GM21390 (cell line): Measurements from ENCODE around the gene ZCCHC17.

ENCODE experiments used
- ATAC-seq: cut with Tn5 transposase; IDR thresholded peaks from one replicate; pipeline ENCODE4 v1.9.1; 2021; ENCODE audit not compliant: unreplicated experiment

ZCCHC17 gene

DNA sequence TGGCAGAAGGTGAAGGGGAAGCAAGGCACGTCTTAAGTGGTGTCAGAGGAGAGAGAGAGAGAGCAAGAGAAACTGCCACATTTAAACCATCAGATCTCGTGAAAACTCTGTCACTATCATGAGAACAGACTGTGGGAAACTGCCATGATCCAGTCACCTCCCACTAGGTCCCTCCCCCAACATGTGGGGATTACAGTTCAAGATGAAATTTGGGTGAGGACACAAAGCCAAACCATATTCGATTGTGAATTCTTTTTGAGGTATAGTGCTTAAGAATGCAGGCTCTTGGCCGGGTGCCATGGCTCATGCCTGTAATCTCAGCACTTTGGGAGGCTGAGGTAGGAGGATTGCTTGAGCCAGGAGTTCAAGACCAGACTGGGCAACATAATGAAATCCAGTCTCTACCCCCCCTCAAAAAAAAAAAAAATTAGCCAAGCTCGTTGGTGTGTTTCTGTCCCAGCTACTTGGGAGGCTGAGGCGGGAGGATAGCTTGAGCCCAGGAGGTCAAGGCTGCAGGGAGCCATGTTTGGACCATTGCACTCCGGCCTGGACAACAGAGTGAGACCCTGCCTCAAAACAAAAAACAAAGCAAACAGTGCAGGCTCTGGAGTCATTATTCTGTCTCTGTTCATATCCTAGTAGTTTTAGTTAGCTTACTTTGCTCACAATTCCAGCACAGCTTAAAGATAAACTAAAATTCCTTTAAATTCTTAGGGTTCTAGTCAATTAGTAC is 6.0 kb downstream of the ZCCHC17 start:
- ATAC-seq: no peak

DNA sequence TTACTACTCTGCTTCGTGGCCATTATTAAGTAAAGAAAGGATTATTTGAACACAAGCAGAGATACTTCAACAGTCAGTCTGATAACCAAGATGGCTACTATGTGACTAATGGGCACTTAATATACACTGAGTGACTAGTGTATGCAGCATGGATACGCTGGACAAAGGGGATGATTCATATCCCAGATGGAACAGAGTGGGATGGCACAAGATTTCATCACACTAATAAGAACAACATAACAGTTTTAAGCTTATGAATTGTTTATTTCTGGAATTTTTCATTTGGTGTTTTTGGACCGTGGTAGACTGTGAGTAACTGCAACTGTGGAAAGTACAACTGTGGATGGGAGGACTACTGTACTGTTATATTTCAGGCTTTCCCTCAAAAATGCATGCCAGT is 9.4 kb downstream of the ZCCHC17 start:
- ATAC-seq: no peak

DNA sequence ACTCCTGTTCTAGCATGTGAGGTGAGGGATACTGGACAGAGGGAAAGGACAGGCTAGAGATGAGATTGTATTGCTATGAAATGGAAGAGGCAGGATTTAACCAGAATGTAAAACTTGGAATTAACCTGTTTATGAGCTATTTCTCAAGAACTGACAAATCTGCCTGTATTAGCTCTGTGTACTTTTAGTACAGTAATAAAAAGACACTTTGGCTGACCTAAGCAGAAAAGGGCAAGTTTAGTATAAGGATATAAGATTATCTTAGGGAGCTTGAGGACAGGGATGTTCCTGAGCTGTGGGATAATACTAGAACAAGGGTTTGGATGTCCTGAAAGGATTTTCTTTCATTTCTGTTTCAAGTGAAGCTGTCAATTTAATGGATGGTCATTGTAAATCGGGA is 11.2 kb downstream of the ZCCHC17 start:
- no peak for ATAC-seq

DNA sequence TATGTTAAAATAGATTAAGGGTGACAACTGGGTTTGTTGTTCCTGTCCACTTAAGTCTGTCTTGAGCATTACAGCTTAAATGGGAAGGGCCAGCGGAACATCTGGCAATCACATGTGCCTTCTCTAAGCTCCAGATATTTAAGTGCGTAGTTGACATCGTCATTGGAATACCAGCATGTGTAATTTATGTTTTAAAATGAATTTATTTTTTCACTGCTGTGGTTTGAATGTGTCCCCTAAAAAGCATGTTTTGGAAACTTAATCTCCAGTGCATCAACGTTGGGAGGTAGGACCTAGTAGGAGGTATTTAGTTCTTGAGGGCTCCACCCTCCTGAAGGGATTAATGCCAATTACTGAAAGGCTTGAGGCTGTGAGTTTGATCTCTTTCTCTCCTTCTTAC is 13.4 kb downstream of the ZCCHC17 start:
- no peak for ATAC-seq

DNA sequence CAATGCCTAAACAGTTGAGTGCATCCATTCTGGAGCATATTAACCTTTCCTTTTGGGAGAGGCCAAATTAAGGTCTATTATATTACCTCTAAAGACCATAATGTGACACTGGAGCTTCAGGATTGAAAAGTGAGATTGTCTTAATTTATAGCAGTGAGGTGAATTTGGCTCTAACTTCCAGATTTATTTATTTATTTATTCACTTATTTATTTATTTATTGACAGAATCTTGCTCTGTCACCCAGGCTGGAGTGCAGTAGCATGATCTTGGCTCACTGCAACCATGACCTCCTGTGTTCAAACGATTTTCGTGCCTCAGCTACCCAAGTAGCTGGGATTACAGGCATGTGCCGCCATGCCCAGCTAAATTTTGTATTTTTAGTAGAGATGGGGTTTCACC is 19.1 kb downstream of the ZCCHC17 start:
- ATAC-seq: no peak

DNA sequence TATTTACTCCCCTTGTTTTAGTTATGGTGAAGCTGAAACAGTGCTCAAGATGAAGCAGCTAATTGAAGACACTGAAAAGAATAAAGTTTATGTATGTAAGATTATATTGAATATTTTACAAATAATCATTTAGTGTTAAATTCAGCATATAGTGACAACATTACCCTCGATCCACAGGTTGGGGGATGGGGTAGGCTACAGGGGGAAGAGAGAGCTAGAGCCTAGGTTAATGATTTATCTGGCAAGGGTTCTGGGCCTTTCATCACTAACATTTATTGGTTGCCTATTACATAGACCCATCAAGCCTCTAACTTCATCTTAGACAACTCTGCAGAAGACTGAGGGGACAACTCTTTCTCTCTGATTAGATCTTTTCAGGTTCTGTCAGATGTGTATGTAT is 21.3 kb downstream of the ZCCHC17 start:
- ATAC-seq: no peak

DNA sequence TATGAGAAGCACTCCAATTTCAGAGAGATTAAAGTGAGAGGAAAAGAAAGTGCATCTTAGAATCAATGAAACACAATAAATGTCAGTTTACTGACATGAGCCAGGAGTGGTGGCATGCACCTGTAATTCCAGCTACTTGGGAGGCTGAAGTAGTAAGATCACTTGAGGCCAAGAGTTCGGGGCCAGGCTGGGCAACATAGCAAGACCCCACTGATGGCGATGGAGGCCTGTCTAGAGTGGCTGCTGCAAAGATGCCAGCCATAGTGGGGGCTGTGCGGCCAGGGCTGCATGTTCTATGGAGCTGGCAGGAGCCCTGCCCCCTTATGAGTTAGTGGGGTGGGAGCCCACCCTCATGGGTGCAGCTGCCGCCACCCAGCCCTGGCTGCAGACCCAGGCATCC is 27.3 kb downstream of the ZCCHC17 start:
- no peak for ATAC-seq

DNA sequence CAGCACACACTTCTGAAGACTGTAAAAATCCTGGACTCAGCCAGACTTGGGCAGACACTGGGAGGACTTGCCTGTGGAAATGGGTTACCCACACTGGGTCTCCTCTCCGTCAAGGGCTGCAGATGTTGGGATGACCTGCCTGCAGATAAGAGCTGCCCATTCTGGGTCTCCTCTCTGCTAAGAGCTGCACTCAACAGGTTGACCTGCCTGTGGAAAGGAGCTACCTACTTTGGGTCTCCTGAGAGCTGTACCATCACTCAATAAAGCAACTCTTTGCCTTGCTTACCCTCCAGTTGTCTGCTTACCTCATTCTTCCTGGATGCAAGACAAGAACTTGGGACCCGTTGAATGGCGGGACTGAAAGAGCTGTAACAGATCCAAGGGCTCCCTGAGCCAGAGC is 28.2 kb downstream of the ZCCHC17 start:
- no peak for ATAC-seq

DNA sequence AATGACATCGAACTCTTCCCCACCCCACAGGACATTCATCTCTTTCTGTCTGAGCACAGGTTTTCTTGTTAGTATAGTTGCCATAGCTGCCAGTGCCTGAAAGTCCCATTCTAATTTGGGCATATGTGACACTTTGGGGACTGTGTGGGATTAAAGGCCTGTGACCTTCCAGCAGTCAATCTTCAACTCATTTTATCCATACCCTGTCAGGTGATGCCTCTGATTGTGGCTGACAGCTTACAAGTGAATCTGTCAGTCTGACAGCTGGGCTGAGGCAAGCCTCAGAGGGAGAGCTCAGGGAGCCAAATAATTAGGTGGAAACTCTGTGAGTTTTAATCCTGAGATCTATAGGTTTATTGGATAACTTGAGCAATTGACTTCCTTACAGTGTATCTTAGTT is 29.6 kb downstream of the ZCCHC17 start:
- no peak for ATAC-seq

DNA sequence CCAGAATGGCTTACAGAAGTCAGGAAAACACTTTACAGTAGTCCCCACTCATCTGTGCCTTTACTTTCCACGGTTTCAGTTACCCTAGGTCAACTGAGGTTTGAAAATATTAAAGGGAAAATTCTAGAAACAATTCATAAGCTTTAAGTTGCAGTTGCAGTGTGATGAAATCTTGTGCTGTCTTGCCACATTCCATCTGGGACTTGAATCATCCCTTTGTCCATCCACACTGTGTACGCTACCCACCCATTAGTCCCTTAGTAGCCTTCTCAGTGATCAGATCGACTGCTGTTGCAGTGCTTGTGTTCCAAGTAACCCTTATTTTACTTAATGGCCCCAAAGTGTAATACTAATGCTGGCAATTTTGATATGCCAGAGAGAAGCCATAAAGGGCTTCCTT is 30.5 kb downstream of the ZCCHC17 start:
- no peak for ATAC-seq

DNA sequence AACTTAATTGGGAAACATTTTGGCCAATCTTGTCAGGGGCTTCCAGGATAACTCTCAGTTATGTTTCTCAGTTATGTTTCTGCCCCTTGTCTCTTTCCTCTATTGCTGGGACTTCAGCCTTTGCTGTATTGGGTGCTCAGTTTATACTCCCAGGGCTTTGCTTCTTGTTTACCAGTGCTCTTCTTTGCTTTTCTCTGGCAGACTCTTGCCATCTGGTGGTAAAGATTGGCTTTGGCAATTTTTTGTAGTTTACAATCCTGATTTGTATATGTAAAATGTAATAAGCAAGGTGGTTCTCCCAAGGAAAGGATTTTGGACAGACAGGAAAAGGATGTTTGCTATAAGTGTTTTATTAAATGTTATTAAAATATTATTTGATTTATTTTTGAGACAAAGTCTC is 38.2 kb downstream of the ZCCHC17 start:
- ATAC-seq: no peak

DNA sequence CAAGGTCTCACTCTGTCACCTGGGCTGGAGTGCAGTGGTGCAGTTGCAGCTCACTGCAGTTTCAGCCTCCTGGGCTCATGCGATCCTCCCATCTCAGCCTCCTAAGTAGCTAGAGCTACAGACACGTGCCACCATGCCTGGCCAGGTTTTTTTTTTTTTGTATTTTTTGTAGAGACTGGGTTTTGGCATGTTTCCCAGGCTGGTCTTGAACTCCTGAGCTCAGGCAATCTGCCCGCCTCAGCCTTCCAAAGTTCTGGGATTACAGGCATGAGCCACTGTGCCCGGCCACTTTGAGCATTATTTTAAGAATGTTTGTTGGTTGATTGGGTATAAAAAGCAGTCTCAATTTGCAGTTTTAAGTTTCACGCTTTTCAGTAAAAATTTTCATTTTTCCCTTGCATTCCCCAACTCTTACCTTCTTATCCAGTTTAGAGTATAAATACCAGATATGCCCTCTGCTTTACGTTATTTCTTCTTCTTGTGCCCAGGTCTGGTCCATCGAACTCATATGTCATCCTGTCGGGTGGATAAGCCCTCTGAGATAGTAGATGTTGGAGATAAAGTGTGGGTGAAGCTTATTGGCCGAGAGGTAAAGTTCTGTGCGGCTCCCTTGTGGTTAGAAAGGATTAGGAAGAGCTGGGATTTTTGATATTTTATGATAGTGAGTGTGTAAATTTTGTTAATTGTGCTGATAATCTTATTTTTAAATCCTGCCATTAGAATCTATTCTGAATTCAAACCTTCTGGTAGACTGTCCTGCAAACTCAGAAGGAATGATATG is 40.0 kb downstream of the ZCCHC17 start:
- no peak for ATAC-seq

DNA sequence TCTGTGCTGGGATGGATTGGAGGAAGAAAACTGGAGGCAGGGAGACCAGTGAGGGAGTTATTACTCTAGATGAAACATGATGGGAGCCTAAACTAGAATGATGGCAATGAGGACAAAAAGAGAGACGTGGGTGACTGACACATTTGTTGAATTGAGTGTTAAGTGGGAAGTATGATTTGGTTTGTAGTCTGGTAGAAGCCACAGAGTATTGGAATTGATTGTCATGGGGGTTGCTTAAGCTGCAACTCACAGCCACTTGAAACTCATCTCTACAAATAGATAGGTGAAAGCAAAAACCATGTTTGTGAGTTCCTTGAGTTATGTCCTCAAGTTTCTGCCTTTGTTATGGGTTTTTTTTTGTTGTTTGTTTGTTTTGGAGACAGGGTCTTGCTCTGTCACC is 47.7 kb downstream of the ZCCHC17 start:
- ATAC-seq: no peak

DNA sequence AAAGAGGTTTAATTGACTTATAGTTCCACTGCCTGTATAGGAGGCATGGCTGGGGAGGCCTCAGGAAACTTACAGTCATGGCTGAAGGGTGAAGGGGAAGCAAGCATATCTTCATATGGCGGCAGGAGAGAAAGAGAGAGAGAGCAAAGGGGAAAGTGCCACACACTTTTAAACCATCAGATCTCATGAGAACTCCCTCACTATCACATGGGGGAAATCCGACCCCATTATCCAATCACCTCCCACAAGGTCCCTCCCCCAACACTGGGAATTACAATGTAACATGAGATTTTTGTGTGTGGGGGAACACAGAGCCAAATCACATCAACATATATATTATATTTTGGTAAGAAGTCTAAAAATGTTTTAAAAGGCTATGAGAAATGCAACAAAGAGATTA is 48.8 kb downstream of the ZCCHC17 start:
- no peak for ATAC-seq

DNA sequence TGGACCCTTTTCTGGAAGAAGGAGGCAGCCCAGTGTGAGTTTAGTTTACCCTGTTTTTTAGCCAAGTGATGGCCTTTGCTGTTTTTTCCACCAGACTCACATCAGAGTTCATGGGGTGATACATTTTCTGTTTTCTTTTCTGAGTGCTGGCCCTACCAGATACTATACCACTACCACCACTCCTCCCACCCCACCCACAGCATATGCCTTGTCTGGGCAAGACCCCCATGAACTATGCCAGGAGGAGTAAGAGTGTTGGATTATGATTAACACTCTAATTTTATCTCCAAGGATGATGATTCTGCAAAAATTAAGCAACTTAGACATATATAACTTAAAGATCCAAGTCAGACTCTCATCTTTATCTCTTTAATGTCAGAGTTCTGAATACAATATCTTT is 50.0 kb downstream of the ZCCHC17 start:
- no peak for ATAC-seq

DNA sequence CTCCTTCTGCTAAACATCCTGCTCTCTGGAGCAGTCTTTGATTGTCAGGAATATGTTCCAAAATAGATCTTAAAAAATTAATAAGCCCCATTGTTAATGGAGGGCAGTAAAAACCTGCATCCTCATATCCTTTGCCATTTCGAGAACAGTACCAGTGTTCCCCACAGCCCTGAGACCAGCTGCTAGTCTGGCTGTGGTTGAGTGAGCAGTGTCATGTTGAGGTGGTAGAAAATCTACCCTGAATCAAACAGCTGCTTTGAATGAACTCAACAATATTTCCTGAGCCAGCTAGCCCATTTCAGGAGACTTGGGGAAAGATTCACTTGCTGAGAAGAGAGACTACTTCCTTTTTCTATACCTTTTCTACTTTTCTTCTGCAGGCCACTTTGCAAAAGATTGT is 51.6 kb downstream of the ZCCHC17 start:
- no peak for ATAC-seq

DNA sequence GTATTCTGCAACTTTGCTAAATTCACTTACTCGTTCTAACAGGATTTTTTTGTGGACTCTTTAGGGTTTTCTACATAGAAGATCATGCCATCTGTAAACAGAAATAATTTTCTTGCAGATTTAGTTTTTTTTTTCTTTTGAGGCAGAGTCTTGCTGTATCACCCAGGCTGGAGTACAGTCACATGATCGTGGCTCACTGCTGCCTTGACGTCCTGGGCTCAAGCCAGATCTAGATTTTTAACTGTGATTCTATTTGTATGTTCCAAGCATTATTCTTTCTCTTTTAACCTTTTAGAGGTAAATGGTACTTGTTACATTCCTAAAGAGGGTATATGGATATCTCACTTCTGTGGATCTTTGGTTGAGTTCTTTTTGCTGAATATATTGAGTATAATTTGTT is 57.5 kb downstream of the ZCCHC17 start:
- ATAC-seq: no peak

DNA sequence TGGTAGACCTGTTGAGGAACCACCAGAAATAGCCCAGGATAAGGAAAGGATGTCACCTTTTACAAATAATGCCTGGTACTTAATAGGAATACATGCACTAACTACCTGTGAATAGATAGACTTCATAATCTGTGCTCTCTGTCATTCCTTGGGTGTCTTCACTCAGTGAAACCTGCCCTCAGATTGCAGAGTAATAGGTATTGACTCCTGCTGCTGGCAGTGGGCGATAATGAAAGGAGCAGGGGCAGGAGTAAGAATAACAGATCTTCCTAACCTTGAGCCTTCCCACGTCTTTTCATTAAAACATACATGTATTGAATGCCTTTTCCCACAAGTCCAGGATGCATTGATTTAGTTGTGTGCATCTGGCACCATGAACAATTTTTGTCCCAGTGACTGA is 59.6 kb downstream of the ZCCHC17 start:
- ATAC-seq: no peak

DNA sequence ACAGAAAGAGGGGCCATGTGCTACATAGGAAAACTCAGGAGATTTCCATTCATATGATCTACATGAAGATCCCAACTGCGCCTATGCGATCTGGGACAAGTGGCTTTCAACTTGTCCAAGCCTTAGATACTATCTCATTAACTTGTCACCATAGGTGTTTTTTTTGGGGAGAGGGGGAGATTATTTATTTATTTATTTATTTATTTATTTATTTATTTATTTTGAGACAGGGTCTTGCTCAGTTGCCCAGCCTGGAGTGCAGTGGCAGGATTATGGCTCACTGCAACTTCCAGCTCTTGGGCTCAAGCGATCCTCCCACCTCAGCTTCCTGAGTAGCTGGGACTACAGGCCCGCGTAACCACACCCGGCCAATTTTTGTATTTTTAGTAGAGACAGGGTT is 64.8 kb downstream of the ZCCHC17 start:
- ATAC-seq: no peak

DNA sequence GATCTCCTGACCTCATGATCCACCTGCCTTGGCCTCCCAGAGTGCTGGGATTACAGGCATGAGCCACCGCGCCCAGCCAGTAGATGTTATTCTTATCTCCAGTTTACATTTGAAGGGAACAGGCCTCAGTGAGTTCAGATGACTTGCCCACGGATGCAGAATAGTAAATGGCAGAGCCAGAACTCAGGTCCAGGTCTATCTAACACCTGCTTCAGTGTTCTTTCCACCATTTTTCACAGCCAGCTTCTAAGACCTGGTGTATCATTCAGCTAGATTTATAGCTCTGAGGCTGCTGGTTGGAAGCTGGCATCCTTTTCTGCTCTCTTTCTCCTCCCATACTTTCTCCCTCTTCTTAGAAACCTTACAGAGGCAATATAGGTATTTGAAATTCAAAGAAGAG is 65.2 kb downstream of the ZCCHC17 start:
- ATAC-seq: no peak

DNA sequence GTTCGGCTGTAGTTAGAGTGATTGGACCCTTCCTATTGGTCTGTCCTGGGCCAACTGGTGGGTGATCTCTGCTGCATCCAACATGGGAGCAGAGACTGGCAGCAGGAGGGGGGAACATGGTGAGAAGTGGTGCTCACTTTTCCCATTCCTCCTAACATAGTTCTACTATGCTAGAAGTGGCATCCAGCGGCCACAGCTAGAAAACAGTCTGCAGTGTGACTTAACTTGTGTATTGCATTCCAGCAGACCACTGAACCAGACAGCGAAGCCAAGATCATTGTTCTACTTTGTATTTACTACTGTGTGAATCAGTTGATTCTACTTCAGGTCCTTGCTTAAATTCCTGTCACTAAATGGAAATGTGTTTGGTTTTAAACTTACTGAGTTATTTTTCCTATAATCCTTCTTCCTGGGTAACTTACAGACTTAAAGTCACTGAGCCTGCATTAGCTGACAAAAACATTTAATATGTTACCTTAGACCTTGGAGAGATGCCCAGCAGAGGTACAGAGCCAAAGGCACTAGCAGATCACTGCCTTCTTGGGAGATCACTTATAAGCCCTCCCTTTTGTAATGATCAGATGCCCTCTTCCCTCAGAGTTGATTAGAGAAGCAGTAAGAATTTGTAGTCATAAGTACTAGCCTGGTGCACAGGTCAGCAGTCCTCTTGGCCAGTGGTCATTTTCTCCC is 67.9 kb downstream of the ZCCHC17 start:
- no peak for ATAC-seq

DNA sequence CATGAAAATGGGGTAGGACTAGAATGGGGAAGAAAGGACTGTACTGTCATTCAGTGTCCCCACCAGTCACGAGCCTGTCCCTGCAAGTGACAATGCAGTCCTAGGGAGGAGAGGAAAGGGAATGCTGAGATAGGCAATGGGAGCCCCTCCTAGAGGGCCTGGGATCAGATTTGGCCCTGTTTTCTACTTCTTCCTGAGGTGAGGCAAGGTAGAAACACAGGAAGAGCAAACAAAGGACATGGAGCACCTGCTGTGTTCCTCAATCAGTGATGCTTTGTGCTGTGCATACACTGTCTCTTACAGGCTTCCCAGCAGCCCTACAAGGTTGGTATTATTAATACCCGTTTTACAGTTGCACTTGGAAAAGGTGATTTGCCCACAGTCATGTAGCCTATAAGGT is 70.0 kb downstream of the ZCCHC17 start:
- ATAC-seq: no peak
